HG03378 (cell line): Measurements from ENCODE around the gene MAL.
"Not testable (repeated sequence)": the region's sequence is repeated elsewhere in the genome, so short reads cannot be mapped to it uniquely, and the experiment has no call there.

Source experiments
- ATAC-seq: cut with Tn5 transposase; IDR thresholded peaks from one replicate; pipeline ENCODE4 v1.9.1; 2021; ENCODE audit warnings: mild to moderate bottlenecking, moderate library complexity; ENCODE audit not compliant: unreplicated experiment

Gene MAL

DNA sequence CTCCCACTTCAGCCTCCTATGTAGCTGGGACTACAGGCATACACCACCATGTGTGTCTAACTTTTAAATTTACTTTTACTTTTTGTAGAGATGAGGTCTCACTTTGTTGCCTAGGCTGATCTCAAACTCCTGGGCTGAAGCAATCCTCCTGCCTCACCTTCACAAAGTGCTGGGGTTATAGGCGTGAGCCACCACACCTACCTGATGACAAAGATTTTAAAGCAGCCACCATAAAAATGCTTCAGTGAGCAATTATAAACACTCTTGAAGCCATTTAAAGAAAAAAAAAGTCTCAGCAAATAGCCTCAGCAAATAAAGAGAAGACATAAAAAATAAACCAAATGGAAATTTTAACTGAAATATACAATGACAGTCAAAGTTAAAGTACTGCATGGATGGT, 60.5 kb downstream of the MAL start:
- ATAC-seq = no peak

GRCh38 chr2:95087379-95087778, 61.9 kb downstream of the MAL start:
- ATAC-seq = no peak

DNA sequence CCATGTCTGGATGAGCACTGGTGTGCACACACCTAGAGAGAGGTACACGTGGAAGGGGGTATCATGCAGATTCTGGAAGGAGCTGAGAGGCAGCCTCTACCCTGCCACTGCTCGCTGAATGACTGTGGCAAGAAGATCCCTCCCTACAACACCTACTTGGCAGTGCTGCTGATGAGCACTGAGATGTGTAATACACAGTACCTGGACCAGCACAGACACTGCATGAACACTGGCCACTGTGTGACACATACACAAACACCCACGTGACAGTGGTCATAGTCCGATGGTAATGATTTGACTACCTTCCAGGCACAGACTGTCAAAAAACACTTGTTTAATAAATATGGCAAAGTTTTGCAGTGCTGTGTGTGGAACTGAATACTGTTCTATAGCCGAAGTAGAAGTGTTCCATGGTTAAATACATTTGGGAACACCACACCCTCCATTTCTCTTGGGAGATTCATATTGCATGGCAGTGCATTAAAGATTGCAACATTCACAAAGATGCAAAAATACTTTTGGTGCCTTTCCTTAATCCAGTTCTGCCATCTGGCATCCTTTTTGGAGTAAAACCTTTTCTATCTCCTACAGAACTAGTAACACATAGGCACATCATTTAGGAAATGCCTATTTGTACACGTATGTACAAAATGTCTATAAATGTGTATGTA, 66.5 kb downstream of the MAL start:
- ATAC-seq = no peak

GRCh38 chr2:95098273-95098672, 72.8 kb downstream of the MAL start:
- not testable (repeated sequence) for ATAC-seq

GRCh38 chr2:95099910-95100309, 74.4 kb downstream of the MAL start:
- no peak for ATAC-seq
